HT-29 (cell line): Measurements from ENCODE around the gene IGFBP4. TPM values are rescaled to one million over a fixed set of nuclear protein-coding genes. Genes with fewer than 3 reads are reported as not detected.

Experiments used
- DNase-seq: peaks from one replicate; pipeline ENCODE4 v3.0.0-alpha.2; 2015; ENCODE audit warnings: low spot score
- total RNA-seq: library from RNA; depleted of rRNA; stranded (reverse); fragments of >200 nt; shearing (Covaris generic); gene quantifications from 2 replicates; pipeline ENCODE4 v1.2.3, GENCODE V29; 2014; rRNA removed

Gene IGFBP4
- total RNA-seq, 1 experiment from 2014 or later: 69.6 TPM

DNA sequence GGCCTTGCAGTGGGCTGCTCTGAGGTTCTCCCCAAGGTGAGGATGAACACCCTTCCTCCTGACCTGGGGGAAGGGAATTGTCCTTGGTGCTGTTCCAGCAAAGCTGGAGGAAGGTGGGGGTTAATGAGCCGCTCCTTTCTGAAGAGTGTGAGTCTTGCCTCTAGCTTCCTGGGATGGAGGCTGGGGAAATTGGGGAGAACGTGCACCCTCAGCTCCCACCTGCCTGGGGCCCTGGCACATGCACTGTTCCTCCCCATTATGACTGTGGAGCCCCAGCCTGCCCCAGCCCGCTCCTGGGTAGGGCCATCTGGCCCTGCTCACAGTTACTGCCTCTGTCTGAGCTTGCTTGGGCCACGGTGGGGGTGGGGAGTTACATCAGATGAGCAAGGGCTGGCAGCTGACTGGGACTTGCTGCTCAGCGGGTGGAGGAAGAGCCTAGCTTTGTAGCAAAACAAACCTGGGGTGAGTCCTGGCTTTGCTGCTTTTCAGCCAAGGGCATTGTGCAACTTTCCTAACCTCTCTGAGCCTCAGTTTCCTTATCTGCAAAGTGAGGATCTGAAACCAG, 47.1 kb downstream of the IGFBP4 start:
- no peak for DNase-seq

DNA sequence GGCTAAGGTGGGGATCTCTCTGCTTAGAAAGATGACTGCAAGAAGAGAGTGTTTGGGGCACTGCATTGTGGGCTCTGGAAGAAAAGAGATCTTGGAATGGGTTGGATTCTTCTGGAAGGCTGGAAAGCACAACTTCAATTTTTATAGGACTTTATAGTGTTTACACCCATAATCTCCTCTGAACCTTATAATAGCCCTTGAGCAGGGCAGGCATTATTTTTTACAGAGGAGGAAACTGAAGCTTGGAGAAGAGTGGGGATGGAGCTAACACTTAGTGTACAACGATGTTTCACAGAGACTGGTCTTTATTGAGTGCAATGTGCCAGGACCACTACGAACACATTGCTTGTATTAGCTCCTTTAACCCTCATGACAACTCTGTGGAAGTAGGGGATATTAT, 47.7 kb downstream of the IGFBP4 start:
- no peak for DNase-seq

DNA sequence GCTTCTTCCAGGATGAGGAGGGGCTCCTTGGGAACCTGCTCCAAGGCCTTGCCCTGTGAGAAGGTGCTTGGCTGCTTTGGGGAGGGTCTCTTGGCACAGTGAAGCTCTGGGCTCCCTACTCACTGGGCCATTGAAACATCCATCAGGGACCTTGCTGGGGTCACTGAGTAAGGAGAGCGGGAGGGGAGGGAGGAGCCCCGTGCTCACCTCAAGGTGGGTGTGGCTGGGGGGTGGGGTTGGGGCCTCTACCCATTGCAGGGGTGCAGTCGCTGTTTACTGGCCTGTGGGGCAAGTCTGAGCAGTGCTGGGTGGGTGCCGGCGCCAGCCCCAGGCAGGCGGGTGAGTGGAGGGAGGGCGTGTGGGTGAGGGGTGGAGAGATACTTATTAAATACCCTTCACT, 48.2 kb downstream of the IGFBP4 start:
- DNase-seq: no peak

DNA sequence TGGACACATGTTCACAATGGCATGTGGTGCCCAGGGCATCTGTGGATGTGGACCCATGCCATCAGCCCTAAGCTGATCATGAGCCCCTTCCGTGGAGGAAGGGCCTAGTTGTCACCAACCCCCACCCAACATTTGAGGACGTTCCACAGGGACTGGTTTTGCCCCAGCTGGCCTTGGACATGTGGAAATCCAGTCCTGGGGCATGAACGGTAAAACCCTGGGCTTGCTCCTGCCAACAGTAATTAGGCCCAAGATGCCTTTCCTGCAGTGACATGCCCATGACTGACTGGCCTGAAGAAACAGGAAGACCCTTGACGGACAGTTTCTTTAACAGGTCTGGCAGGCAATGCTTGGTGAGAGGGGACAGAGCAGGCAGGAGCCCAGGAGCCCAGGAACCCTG, 50.4 kb downstream of the IGFBP4 start:
- no peak for DNase-seq

DNA sequence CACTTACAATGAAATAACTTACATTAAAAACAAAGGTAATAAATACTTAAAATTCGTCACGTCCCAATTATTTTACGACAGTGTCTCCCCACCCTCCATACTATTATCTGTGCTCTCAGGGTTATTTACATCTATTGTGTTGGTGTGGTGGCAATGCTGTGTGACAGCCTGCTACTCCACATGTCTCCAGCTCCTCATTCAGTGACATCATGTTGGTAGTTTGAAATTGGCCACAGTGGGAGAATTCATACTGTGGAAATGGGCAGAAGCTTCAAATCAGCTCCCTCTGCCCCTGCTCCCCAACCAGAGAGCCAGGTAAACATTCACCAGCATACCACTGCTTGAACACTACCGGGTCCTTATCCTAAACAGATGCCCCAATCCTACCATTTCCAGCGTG, 51.9 kb downstream of the IGFBP4 start:
- DNase-seq: no peak

GRCh38 chr17:40496170-40496569, 52.9 kb downstream of the IGFBP4 start:
- no peak for DNase-seq

DNA sequence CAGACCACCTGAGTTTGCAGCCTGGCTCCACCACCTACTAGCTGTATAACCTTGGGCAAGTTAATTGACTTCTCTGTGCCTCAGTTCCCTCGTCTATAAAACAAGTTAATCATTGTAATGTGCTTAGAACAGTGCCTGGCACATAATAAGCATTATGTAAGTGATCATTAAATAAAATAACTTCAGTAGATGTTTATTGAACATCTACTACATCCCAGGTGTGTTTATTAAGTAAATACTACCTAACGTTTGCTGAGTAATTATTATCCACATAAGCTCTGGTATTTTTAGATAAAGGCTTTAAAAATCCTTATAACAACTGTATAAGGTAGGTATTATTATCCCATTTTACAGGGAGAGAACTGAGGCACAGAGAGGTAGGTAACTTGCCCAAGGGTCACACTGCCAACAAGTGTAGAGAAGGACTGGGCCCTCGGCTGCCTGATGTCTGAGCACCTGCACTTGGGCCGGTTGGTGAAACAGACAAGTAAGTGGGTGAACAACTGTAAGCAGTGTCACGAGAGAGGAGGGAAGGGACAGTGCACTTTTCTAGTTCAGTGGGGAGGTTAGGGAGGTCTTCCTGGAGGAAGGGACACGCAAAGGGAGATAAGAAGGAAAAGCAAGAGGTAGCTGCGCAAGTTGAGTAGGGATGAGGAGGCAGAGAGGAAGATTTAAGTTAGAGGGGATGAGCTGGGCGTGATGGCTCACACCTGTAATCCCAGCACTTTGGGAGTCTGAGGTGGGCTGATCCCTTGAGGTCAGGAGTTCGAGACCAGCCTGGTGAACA, 53.6 kb downstream of the IGFBP4 start:
- DNase-seq: no peak

- DNase-seq: no peak
Observed at GRCh38 chr17:40497695-40498094, 54.4 kb downstream of the IGFBP4 start.

DNA sequence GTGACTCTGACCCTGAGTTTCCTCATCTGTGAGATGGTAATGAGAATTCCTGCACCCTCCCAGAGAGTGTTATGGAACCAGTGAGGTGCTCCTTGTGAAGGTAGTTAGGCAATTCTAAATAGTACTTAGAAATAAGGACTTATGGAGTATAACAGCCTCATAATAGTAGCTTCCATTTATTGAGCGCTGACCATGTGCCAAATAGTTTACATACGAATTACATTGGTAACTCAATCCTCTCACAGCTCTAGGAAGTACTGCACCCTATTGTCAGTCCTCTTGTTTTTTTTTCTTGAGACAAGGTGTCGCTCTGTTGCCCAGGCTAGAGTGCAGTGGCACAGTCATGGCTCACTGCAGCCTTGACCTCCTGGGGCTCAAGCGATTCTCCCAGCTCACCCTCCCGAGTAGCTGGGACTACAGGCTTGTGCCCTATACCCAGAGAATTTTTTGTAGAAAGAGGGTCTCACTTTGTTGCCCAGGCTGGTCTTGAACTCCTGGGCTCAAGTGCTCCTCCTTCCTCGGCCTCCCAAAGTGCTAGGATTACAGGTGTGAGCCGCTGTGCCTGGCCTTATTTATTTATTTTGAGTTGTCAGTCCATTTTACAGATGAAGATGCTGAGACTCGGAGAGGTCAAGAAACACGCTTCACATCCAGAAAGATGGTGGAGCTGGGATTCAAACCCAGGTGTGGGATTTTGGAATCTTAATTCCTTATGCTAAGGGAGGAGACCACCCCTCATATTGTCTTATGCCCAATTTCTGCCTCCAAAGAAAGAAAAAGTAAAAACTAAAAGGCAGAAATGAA, 55.2 kb downstream of the IGFBP4 start:
- no peak for DNase-seq

GRCh38 chr17:40499551-40500189, 56.4 kb downstream of the IGFBP4 start:
- DNase-seq: peak; percentile 89

DNA sequence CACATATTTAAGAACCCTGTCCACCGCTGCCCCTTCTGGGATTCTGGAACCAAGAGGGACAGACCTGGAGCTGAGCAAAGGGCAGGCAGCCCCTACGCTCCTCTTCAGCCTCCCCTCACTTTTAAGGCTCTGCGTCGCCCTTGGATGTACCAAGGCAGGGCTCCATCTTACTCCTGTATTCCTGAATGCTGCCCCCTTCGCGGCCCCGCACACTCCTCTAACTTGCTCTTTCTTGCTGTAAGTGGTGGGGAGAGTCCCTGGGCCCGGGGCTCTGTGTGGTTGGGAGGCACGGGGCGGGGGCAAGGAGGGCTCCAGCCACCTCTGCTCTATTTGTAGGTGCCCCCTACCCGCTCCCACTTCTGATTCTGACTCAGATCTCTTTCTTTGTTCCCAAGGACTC, 56.9 kb downstream of the IGFBP4 start:
- DNase-seq: no peak

- DNase-seq: no peak
Observed at GRCh38 chr17:40500709-40501108, 57.5 kb downstream of the IGFBP4 start.

DNA sequence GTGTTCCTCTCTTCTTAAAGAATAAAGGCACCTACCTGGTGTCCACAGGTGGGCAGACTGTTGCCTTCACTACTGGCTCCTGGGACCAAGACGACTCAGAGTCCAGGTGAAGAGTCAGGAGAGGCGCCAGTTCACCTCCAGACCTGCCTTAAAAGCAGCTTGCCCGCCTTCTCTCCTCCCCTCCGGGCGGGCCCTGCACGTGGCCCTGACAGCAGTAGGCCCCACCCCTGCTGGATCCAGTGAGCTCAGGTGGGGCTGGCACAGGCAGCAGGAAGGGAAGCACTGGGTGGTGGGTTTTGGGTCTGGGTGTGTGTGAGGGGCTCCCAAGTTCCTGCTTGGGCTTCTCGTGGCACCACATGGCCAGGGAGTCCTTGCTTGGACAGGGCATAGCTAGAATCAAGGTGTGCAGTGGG, 58.3 kb downstream of the IGFBP4 start, which contains the start of gene TNS4:
TNS4 (minus strand) TSS at position 125 of the 413 bp plus-strand sequence. CDS start 5,198 bp downstream, outside the sequence.
- DNase-seq: peak; percentile 93

DNA sequence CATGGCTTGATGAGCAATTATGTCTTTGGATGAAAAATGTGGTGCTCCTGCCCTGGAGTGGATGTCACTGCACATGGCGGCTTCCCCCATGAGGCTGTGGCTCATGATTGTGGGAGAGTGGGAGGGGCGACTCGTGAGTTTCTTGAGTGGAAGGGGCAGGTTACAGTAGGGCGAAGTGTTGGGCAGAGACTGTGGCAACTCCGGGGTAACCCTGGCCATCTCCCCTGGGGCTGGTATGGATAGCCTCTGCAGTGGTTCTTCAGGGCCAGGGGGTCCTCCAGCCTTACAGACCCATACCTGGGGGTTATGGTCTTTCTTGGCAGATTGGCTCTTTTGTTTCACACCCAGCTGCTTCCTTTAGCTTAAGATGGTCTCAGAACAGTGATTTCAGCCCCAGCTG, 59.5 kb downstream of the IGFBP4 start:
- DNase-seq: no peak

DNA sequence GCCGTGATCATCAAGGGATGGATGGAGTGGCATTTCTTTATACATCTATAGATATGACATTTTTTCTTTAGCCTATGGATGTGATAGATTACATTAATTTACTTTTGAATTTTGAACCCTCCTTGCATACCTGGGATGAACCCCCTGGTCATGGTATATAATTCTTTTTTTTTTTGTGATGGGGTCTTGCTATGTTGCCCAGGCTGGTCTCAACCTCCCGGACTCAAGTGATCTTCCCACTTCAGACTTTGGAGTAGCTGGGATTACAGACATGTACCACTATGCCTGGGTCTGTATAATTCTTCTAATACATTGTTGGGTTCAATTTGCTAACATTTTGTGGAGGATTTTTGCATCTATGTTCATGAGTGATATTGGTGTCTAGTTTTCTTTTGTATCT, 59.9 kb downstream of the IGFBP4 start:
- DNase-seq: no peak

DNA sequence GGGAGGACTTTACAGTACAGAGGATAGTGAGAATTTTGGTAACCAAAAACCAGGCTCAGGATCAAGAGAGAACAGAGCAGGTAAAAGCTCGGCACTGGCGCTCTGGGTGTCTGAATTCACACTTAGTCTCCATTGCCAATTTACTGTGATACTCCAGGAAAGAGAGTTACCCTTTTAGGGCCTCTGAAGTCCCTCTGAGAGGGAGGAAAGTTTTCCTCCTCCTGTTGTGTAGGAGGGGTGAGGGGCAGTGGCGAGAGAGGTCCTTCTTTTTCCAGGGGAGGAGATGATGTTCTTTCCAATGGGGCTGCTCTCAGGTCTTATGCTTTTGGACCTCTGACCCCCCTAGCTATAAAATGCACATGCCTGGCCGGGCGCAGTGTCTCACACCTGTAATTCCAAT, 63.5 kb downstream of the IGFBP4 start:
- no peak for DNase-seq

Other genes starting within 250 kb of the IGFBP4 start
- 8.1 and 9.8 TPM in 2 replicates for gene WIPF2, start 224.1 kb upstream of the IGFBP4 start, total RNA-seq
- 36.2 and 39.8 TPM in 2 replicates for gene CDC6, start 155.6 kb upstream of the IGFBP4 start, total RNA-seq
- 40.0 and 44.5 TPM in 2 replicates for gene RARA, start 134.3 kb upstream of the IGFBP4 start, total RNA-seq
- gene GJD3, start 78.7 kb upstream of the IGFBP4 start, total RNA-seq: not detected in 2 replicates
- gene TOP2A, start 25.6 kb upstream of the IGFBP4 start, total RNA-seq: 65.3 and 74.9 TPM in 2 replicates
- gene TNS4, start 58.2 kb downstream of the IGFBP4 start, total RNA-seq: 148 and 187 TPM in 2 replicates
- not detected in 2 replicates for gene CCR7, start 122.0 kb downstream of the IGFBP4 start, total RNA-seq
- 30.0 and 34.8 TPM in 2 replicates for gene SMARCE1, start 204.4 kb downstream of the IGFBP4 start, total RNA-seq
- gene KRT222, start 221.7 kb downstream of the IGFBP4 start, total RNA-seq: not detected in 2 replicates